ENCODE measurements around the gene CYTH2. TPM values are rescaled to one million over a fixed set of nuclear protein-coding genes. Genes with fewer than 3 reads are reported as not detected.
A peak's percentile ranks its signal among the peaks of the same experiment; 100 is the strongest.

CYTH2 gene
- total and polyA plus RNA-seq, 9 of the 15 experiments (the other 6 are each of a cell fraction or from before 2014, with no cell fraction given), result 1.8 to 45.2 (median 23.8) TPM

DNA sequence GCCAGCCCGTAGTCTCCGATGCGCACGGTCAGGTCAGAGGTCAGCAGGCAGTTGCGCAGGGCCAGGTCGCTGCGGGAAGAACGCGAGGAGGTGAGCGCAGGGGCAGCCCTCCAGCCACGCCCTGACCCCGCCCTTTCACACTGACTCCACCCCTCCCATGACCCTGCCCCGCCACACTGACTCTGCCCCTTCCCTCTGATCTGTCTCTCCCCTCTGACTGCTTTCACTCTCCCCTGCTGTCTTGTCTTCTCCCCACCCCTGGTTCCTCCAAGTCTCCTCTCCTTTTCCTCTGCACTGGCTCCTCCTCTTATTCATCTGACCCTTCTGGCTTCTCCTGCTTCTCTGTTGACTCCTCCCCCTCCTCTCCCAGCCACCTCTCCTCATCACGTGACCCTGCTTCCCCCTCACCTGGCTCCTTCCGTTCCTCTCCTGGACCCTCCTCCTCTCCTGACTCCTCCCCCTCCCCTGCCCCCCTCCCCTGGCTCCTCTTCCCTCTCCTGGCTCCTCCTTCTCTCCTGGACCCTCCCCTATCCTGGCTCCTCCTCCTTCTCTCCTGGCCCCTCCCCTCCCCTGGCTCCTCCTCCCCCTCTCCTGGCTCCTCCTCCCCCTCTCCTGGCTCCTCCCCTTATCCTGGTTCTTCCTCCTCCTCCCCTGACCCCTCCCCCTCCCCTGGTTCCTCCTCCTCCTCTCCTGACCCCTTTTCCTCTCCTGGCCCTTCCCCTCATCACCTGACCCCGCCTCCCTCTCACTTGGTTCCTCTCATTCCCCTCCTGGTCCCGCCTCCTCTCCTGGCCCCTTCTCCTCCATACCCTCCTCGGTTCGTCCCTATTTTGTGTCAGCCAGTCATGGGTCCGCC is 32.6 kb downstream of the CYTH2 start (continued):
- TF ChIP-seq NFRKB (IDR thresholded peaks at IDR 0.05; ENCODE audit: low read depth) (0 out of 2 replicates have a peak, but pooled peaks have one; percentile 55), ZNF589 (CRISPR knock-in tag; IDR thresholded peaks at IDR 0.05; ENCODE audit: low read depth) (no peak)

DNA sequence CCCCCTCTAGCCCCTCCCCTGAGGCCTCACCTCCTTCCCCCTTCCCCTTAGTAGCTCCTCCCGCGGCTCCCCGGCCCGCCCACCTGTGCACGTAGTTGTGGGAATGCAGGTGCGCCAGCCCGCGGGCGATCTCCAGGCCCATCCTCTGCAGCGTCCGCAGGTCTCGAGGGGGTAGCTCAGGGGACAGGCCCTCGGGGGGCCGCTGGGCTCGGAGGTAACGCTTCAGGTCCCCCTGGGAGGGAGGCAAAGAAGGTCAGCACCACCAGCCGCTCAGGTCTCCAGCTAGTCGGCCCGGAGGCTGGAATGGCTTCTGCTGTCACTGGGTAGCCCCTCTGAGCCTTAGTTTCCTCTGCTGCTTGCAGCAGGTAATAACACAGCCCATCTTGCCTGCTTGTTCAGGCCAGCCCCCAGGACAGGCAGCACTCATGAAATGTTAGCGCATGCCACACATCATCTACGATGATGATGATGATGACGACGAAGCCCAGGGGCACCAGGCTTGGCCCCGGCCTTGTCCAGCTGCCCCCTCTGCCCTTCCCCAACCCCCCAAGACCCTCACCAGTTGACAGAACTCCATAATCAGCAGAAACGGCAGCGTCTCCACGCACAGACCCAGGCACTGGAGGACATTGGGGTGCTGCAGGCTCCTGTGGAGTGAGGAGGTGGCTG is 33.3 kb downstream of the CYTH2 start:
- Histone ChIP-seq H3K9ac (ENCODE audit: insufficient read depth in 1 of 2, low read depth in 2 of 2, low read length in 2 of 2) (peak overlapping the region; percentile 12 to 87; a peak in 3 of 4 replicates), H3K79me2 (ENCODE audit: control insufficient read depth, insufficient read depth, low read length) (peaks cover 7% of the 10 kb centered on the region; the same call in 2 of the 3 replicates), H3K27me3 (ENCODE audit: control insufficient read depth in 2 of 2, insufficient read depth in 2 of 2, low read length in 2 of 2) (no peaks in the 10 kb centered on the region), H3K9me3 (replicated peaks; ENCODE audit: control insufficient read depth, insufficient read depth, low read depth, low read length) (no peaks in the 10 kb centered on the region), H4K20me1 (replicated peaks; ENCODE audit: control insufficient read depth, insufficient read depth, low read length) (no peaks in the 10 kb centered on the region), H2AFZ (ENCODE audit: low read depth, low read length) (peak overlapping the region; percentile 82), H3K36me3 (ENCODE audit: control insufficient read depth, insufficient read depth, low read length) (no peaks in the 10 kb centered on the region), H3K9me1 (ENCODE audit: control insufficient read depth, insufficient read depth, low read length) (peaks cover 3% of the 10 kb centered on the region), H3K4me2 (ENCODE audit: insufficient read depth, low read length) (peak overlapping the region; percentile 79), H3K27ac (ENCODE audit: extremely low read depth, low read depth, low read length) (peak overlapping the region; percentile 44; the same call in 2 of the 3 replicates), H3K4me3 (peak overlapping the region; percentile 51), H3K4me1 (replicated peaks in 1 of 2; ENCODE audit: control insufficient read depth in 2 of 2, insufficient read depth in 2 of 2, low read length in 2 of 2) (peaks cover 10 to 44% of the 10 kb centered on the region in 2 experiments; a peak in 4 of 5 replicates)
- CTCF ChIA-PET (ENCODE audit: low intra/inter-chr PET ratio), result no interaction called here
- ATAC-seq, result peak; percentile 1; the same call in 1 of the 3 replicates
- no peak for DNase-seq (ENCODE audit: extremely low read depth in 1 of 4, low spot score in 3 of 4)
- FAIRE-seq, result peak; percentile 61
- intact Hi-C loops (cut with micrococcal nuclease), result loop anchor here (5.0 kb wide), 1 partner anchor 170 kb away; no protein-coding TSS in a partner anchor
- POLR2A ChIA-PET, result interaction anchor here (0.6 to 1.5 kb wide), 5 partner anchors 21 to 119 kb away, joined by 3 to 10 read pairs (median 3); no protein-coding TSS in a partner anchor
- WGBS (ENCODE audit: insufficient coverage, low coverage, missing lambda C conversion rate), result 32% methylated on average over 22 of the region's 27 CpGs
- BruUV-seq (replicated peaks), result no TSS peak
- in situ Hi-C loops (cut with MboI), result no loop called here
- no peak for TF ChIP-seq FOXM1 (IDR thresholded peaks at IDR 0.05; ENCODE audit: low read depth)
- TF ChIP-seq FOXM1 (CRISPR knock-in tag; IDR thresholded peaks at IDR 0.05; ENCODE audit: low read depth), result no peak
- no peak for TF ChIP-seq MEIS2 (IDR thresholded peaks at IDR 0.05; ENCODE audit: partially characterized antibody)
- peak; percentile 31; the same call in 1 of the 2 replicates for TF ChIP-seq PHF8 (IDR thresholded peaks at IDR 0.05; ENCODE audit: borderline replicate concordance, low read length)
- TF ChIP-seq FUS (optimal IDR thresholded peaks at IDR 0.05; ENCODE audit: low read depth, low read length), result no peak
- TF ChIP-seq PRPF4 (IDR thresholded peaks at IDR 0.05; ENCODE audit: insufficient read depth, low read depth, low read length, poor library complexity, severe bottlenecking), result no peak
- peak; percentile 46 to 47; a peak in 3 of 4 replicates for TF ChIP-seq NRF1 (conservative IDR thresholded peaks at IDR 0.05 in 1 of 2, IDR thresholded peaks at IDR 0.05 in 1 of 2)
- TF ChIP-seq ZNF696 (CRISPR knock-in tag; conservative IDR thresholded peaks at IDR 0.05), result no peak
- TF ChIP-seq, protein P1, sequence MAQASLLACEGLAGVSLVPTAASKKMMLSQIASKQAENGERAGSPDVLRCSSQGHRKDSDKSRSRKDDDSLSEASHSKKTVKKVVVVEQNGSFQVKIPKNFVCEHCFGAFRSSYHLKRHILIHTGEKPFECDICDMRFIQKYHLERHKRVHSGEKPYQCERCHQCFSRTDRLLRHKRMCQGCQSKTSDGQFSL (CRISPR knock-in tag; IDR thresholded peaks at IDR 0.05), result no peak
- TF ChIP-seq, protein P1 (tag; IDR thresholded peaks at IDR 0.05), result peak in 1 of 2 experiments; percentile 33; a peak in 1 of 4 replicates
- 0 out of 2 replicates have a peak, but pooled peaks have one; percentile 56 for TF ChIP-seq ZBTB7A (IDR thresholded peaks at IDR 0.05; ENCODE audit: borderline replicate concordance, control insufficient read depth, low read depth, low read length)
- no peak for TF ChIP-seq ZNF347 (CRISPR knock-in tag; IDR thresholded peaks at IDR 0.05; ENCODE audit: low read depth)
- TF ChIP-seq, protein P2, sequence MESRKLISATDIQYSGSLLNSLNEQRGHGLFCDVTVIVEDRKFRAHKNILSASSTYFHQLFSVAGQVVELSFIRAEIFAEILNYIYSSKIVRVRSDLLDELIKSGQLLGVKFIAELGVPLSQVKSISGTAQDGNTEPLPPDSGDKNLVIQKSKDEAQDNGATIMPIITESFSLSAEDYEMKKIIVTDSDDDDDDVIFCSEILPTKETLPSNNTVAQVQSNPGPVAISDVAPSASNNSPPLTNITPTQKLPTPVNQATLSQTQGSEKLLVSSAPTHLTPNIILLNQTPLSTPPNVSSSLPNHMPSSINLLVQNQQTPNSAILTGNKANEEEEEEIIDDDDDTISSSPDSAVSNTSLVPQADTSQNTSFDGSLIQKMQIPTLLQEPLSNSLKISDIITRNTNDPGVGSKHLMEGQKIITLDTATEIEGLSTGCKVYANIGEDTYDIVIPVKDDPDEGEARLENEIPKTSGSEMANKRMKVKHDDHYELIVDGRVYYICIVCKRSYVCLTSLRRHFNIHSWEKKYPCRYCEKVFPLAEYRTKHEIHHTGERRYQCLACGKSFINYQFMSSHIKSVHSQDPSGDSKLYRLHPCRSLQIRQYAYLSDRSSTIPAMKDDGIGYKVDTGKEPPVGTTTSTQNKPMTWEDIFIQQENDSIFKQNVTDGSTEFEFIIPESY (CRISPR knock-in tag; IDR thresholded peaks at IDR 0.05), result no peak

Measured in K562 (cell line).